HEK293 (cell line): ENCODE results near the gene E4F1.

Experiments used
- CTCF ChIA-PET: fragments of 350-600 bp; formaldehyde crosslinking; extraction: SDS; loops from one replicate; lab custom pipeline; 2021; ENCODE audit warnings: antibody characterized with exemption; lab: Yijun Ruan, JAX
- POLR2A ChIA-PET: fragments of 300-600 bp; formaldehyde crosslinking; extraction: SDS; loops from one replicate; lab custom pipeline; 2020; ENCODE audit warnings: antibody characterized with exemption, inconsistent platforms; lab: Yijun Ruan, JAX
- H3K27ac ChIP-seq: fragments of 200-500 bp; sonication (Bioruptor generic); 2 replicates; pipeline ENCODE4 v1.5.1; 2014; ENCODE audit warnings: low read depth, low read length, control low read depth, inconsistent platforms; ENCODE audit errors: extremely low read depth
- H3K36me3 ChIP-seq, 2 experiments: fragments of 200-500 bp in 1 of 2; sonication (Bioruptor generic) in 1 of 2; 1 replicate in 1 of 2; 2 replicates in 1 of 2; pipeline ENCODE4 v1.5.1; 2014 to 2017; ENCODE audit warnings: inconsistent platforms in 2 of 2, low read length in 2 of 2; ENCODE audit not compliant: control insufficient read depth in 2 of 2, insufficient read depth in 1 of 2
- H3K4me1 ChIP-seq: fragments of 200-500 bp; sonication (Bioruptor generic); 2 replicates; pipeline ENCODE4 v1.5.1; 2014; ENCODE audit warnings: mild to moderate bottlenecking, low read length, inconsistent platforms; ENCODE audit not compliant: control insufficient read depth, insufficient read depth
- H3K4me3 ChIP-seq: 2 replicates; pipeline ENCODE4 v1.5.1; 2011; ENCODE audit warnings: low read depth, mild to moderate bottlenecking, control low read depth, low read length, moderate library complexity
- H3K9me3 ChIP-seq: fragments of 200-500 bp; sonication (Bioruptor generic); 2 replicates; pipeline ENCODE4 v1.5.1; 2014; ENCODE audit warnings: low read depth, low read length, inconsistent platforms; ENCODE audit not compliant: control insufficient read depth, insufficient read depth
- HOXD13 ChIP-seq: sonication (generic); formaldehyde crosslinking; IDR thresholded peaks from 2 replicates; pipeline ENCODE4 v1.8.0; 2022; ENCODE audit warnings: missing genetic modification reagents, borderline replicate concordance
- KLF16 ChIP-seq: fragments of 450-650 bp; formaldehyde crosslinking; IDR thresholded peaks from 2 replicates; pipeline ENCODE4 v1.5.1; 2017; ENCODE audit warnings: missing biosample characterization, missing genetic modification characterization
- OSR2 ChIP-seq: fragments of 450-650 bp; formaldehyde crosslinking; IDR thresholded peaks from 2 replicates; pipeline ENCODE4 v1.5.1; 2016; ENCODE audit warnings: missing biosample characterization, missing genetic modification characterization
- PATZ1 ChIP-seq: fragments of 450-650 bp; formaldehyde crosslinking; IDR thresholded peaks from 2 replicates; pipeline ENCODE4 v1.5.1; 2016; ENCODE audit warnings: missing biosample characterization, missing genetic modification characterization
- SALL2 ChIP-seq: fragments of 450-650 bp; formaldehyde crosslinking; IDR thresholded peaks from 2 replicates; pipeline ENCODE4 v1.5.0; 2017; ENCODE audit warnings: missing biosample characterization, mild to moderate bottlenecking, missing genetic modification characterization, borderline replicate concordance
- WT1 ChIP-seq: fragments of 450-650 bp; formaldehyde crosslinking; IDR thresholded peaks from 2 replicates; pipeline ENCODE4 v1.5.1; 2016; ENCODE audit warnings: missing biosample characterization, missing genetic modification characterization
- ZBTB11 ChIP-seq: fragments of 450-650 bp; formaldehyde crosslinking; conservative IDR thresholded peaks from 2 replicates; pipeline ENCODE4 v1.5.1; 2016; ENCODE audit warnings: low read depth, missing biosample characterization, missing genetic modification characterization
- ZFP41 ChIP-seq: fragments of 450-650 bp; formaldehyde crosslinking; IDR thresholded peaks from 2 replicates; pipeline ENCODE4 v1.5.1; 2016; ENCODE audit warnings: missing biosample characterization, missing genetic modification characterization, borderline replicate concordance
- ZFP69B ChIP-seq: fragments of 450-650 bp; formaldehyde crosslinking; IDR thresholded peaks from 2 replicates; pipeline ENCODE4 v1.5.1; 2016; ENCODE audit warnings: missing biosample characterization, missing genetic modification characterization
- ZNF133 ChIP-seq: fragments of 450-650 bp; formaldehyde crosslinking; IDR thresholded peaks from 2 replicates; pipeline ENCODE4 v1.5.1; 2016; ENCODE audit warnings: missing biosample characterization, missing genetic modification characterization
- ZNF146 ChIP-seq: fragments of 450-650 bp; formaldehyde crosslinking; IDR thresholded peaks from 2 replicates; pipeline ENCODE4 v1.5.1; 2016; ENCODE audit warnings: missing biosample characterization, missing genetic modification characterization
- ZNF157 ChIP-seq: fragments of 450-650 bp; formaldehyde crosslinking; IDR thresholded peaks from 2 replicates; pipeline ENCODE4 v1.5.1; 2016; ENCODE audit warnings: missing biosample characterization, missing genetic modification characterization
- ZNF211 ChIP-seq: fragments of 450-650 bp; formaldehyde crosslinking; IDR thresholded peaks from 2 replicates; pipeline ENCODE4 v1.5.1; 2016; ENCODE audit warnings: low read depth, missing biosample characterization, missing genetic modification characterization
- ZNF433 ChIP-seq: fragments of 450-650 bp; formaldehyde crosslinking; IDR thresholded peaks from 2 replicates; pipeline ENCODE4 v1.5.1; 2016; ENCODE audit warnings: missing biosample characterization, missing genetic modification characterization, low read depth
- ZNF529 ChIP-seq: fragments of 450-650 bp; formaldehyde crosslinking; IDR thresholded peaks from 2 replicates; pipeline ENCODE4 v1.5.1; 2017; ENCODE audit warnings: missing genetic modification characterization, missing biosample characterization; ENCODE audit not compliant: insufficient replicate concordance
- ZNF555 ChIP-seq: fragments of 450-650 bp; formaldehyde crosslinking; conservative IDR thresholded peaks from 2 replicates; pipeline ENCODE4 v1.5.1; 2017; ENCODE audit warnings: missing biosample characterization, mild to moderate bottlenecking, missing genetic modification characterization, inconsistent platforms
- ZNF561 ChIP-seq: fragments of 450-650 bp; IDR thresholded peaks from 2 replicates; pipeline ENCODE4 v1.5.1; 2018; ENCODE audit warnings: missing biosample characterization, missing genetic modification characterization, borderline replicate concordance
- ZNF571 ChIP-seq: fragments of 450-650 bp; formaldehyde crosslinking; IDR thresholded peaks from 2 replicates; pipeline ENCODE4 v1.5.0; 2017; ENCODE audit warnings: missing biosample characterization, missing genetic modification characterization
- ZNF585B ChIP-seq: fragments of 450-650 bp; formaldehyde crosslinking; IDR thresholded peaks from 2 replicates; pipeline ENCODE4 v1.5.1; 2016; ENCODE audit warnings: missing biosample characterization, missing genetic modification characterization
- ZNF596 ChIP-seq: fragments of 450-650 bp; IDR thresholded peaks from 2 replicates; pipeline ENCODE4 v1.5.0; 2018; ENCODE audit warnings: missing biosample characterization, mild to moderate bottlenecking, missing genetic modification characterization, moderate library complexity
- ZNF621 ChIP-seq: fragments of 450-650 bp; formaldehyde crosslinking; IDR thresholded peaks from 2 replicates; pipeline ENCODE4 v1.5.1; 2017; ENCODE audit warnings: missing biosample characterization, missing genetic modification characterization
- ZNF768 ChIP-seq: fragments of 450-650 bp; formaldehyde crosslinking; IDR thresholded peaks from 2 replicates; pipeline ENCODE4 v1.5.1; 2018; ENCODE audit warnings: missing biosample characterization, mild to moderate bottlenecking, missing genetic modification characterization

The E4F1 gene

GRCh38 chr16:2273931-2274330 is 50.5 kb downstream of the E4F1 start:
- Histone ChIP-seq H3K36me3 (peaks cover 0 to 5% of the 10 kb centered on the region in 2 experiments; a peak in 1 of 3 replicates), H3K9me3 (no peaks in the 10 kb centered on the region), H3K27ac (no peak overlapping the region), H3K4me1 (0 out of 2 replicates have a peak, but pooled peaks cover 2% of the 10 kb centered on the region), H3K4me3 (no peak overlapping the region)
- ChIA-PET CTCF (no interaction called here), POLR2A (no interaction called here)
- TF ChIP-seq KLF16 (tag by site-specific recombination) (no peak), ZNF621 (tag by site-specific recombination) (no peak), HOXD13 (no peak), ZFP69B (tag by site-specific recombination) (no peak), ZNF157 (no peak), ZNF133 (tag by site-specific recombination) (no peak), ZNF211 (tag by site-specific recombination) (no peak), ZNF561 (tag by site-specific recombination) (no peak), OSR2 (tag by site-specific recombination) (no peak), ZNF768 (tag by site-specific recombination) (no peak), WT1 (tag by site-specific recombination) (no peak), ZNF433 (tag by site-specific recombination) (no peak), ZNF555 (no peak)

GRCh38 chr16:2275476-2276367 is 52.3 kb downstream of the E4F1 start:
- no peaks in the 10 kb centered on the region for H3K9me3 ChIP-seq
- no peak for TF ChIP-seq ZNF585B (tag by site-specific recombination)
- TF ChIP-seq ZFP41 (tag by site-specific recombination): no peak
- TF ChIP-seq ZNF529 (tag by site-specific recombination): no peak
- TF ChIP-seq ZNF596 (tag by site-specific recombination): no peak
- TF ChIP-seq ZNF571 (tag by site-specific recombination): no peak
- no peak for TF ChIP-seq ZNF146 (tag by site-specific recombination)
- TF ChIP-seq PATZ1 (tag by site-specific recombination): no peak
- no peak for TF ChIP-seq SALL2 (tag by site-specific recombination)
- no peak for TF ChIP-seq ZBTB11 (tag by site-specific recombination)
- POLR2A ChIA-PET: no interaction called here
- CTCF ChIA-PET: interaction anchor here (0.6 kb wide), 2 partner anchors 148 to 504 kb away, joined by 3 to 5 read pairs; no protein-coding TSS in a partner anchor
- no peak overlapping the region for H3K27ac ChIP-seq
- no peaks in the 10 kb centered on the region for H3K4me1 ChIP-seq
- no peak overlapping the region for H3K4me3 ChIP-seq
- H3K36me3 ChIP-seq: peaks cover 0 to 11% of the 10 kb centered on the region in 2 experiments; a peak in 1 of 3 replicates
